ENCODE data around the gene CYTL1.

- TF ChIP-seq CTCF (IDR thresholded peaks at IDR 0.05) (no peak), POLR2AphosphoS5 (IDR thresholded peaks at IDR 0.05; ENCODE audit: insufficient read depth in 1 of 2, low read depth in 1 of 2) (no peak)
These were observed 15.3 kb downstream of the CYTL1 start for GRCh38 chr4:5003918-5004317.

Measured in vagina (tissue), 2 donors.